KG1 (cell line): ENCODE data around the gene SULT1A1.
"Not testable (repeated sequence)": the region's sequence is repeated elsewhere in the genome, so short reads cannot be mapped to it uniquely, and the experiment has no call there.

Experiments used
- DNase-seq: peaks from one replicate; lab custom pipeline; 2025; lab: John Stamatoyannopoulos, UW

SULT1A1 gene

DNA sequence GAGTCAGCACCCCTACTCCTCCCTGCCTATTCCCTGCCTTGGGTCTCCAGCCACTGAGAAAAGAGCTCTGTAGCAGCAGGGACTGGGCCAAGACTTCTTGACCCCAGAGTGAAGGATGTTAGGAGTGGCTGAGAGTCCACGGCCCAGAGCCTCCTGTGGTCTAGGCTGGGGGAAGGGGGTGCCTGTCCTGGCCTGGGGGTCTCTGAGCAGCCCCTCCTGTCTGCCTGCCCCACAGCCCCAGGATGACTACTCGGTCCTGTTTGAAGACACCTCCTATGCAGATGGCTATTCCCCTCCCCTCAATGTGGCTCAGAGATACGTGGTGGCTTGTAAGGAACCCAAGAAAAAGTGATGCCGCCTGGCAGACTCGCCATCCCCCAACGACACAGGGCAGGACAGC is 18.5 kb downstream of the SULT1A1 start:
- no peak for DNase-seq

DNA sequence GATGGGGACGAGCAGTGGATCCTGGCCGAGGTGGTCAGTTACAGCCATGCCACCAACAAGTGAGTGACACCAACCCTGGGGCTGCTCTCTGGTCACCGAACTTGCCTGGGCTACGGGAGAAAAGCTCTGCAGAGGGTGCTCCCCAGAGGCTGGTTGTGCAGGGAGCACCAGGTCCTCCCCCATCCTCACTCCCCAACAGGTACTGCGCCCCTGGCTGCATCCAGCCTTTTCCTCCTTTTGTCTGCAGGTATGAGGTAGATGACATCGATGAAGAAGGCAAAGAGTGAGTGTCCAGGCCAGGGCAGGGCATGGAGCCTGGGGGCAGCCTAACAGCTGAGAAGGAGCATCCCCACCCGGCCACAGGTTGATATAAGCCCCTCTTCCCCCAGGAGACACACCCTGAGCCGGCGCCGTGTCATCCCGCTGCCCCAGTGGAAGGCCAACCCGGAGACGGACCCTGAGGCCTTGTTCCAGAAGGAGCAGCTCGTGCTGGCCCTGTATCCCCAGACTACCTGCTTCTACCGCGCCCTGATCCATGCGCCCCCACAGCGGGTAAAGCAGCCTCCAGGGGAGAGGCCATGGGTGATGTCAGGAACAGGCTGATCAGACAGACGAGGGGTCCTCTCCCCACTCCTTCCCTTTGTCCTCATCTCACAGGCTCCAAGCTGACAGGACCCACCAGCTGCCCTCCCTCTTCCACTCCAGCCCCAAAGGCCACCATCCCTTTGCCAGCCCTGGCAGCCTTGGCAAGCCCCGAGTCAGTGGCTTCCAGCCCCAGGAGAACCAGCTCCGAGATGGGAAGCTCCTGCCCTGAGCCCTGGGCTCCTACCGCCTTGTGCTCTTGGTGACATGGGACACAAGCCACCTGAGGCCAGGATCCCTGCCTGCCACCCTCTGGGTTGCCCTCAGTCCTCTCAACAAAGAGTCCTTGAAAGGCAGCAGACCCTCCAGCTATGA is 19.2 kb downstream of the SULT1A1 start:
- DNase-seq = no peak

DNA sequence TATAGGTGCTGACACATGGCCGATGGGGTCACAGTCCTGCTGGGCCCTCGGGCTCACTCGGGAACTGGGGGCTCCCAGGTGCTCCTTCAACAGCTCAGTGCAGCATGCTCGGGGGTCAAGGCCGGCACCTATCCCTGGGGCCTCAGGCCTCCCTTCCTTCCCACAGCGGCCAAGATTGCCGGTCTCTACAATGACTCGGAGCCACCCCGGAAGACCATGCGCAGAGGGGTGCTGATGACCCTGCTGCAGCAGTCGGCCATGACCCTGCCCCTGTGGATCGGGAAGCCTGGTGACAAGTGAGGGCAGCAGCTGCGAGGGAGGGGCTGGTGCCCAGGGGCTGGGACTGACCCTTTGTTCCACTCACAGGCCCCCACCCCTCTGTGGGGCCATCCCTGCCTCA is 19.9 kb downstream of the SULT1A1 start:
- no peak for DNase-seq

DNA sequence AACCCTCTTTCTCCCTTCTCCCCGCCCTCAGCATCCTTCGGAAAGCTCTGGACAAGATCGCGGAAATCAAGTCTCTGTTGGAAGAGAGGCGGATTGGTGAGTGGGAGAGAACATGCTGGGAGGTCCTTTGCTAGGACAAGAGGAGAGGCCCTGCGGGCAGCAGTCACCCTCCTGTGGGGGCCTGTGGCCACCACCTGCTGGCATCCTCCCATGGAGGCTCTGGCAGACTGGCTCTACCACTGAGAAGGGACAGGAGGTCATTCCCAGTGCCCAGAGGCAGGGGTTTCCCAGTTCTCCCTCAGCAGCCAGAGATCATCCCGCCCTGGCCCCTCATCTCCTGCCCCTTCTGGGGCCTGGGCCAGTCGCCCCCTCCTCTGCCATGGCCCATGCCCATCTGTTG is 20.8 kb downstream of the SULT1A1 start:
- no peak for DNase-seq

DNA sequence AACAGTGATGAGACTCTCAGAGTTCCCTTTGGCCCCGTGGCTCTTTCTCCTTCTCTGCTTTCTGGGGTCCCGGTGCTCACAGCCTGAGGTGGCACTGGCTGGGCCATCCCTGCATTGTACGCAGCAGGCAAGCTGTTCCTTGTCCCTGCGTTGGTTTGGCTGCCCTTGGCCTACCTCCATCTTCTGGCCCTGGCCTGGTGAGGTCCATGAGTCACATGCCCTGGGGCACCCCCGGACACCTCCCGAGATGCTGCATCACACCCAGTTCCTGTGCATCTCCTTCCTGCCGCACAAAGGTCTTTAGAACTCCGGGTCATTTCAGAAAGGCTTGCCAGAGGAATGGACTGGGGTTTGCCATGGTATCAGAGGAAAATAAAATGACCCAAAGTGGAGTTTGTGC is 22.5 kb downstream of the SULT1A1 start:
- DNase-seq = no peak

DNA sequence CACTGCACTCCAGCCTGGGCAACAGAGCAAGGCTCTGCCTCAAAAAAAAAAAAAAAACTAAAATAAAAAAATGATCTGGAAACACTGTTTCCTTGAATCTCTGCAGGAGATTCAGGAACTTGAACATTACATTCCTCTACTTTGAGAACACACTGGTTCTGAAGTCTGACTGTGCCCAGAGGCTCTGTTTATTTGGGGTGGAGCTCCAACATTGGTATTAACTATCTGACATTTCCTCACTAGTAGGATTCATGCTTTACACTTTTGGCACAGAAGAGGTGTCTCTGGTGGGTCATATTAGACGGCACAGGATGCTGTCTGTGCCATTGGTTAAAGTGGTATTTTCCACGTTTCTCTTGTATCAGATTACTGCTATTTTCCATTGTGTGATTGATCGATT is 23.4 kb downstream of the SULT1A1 start:
- no peak for DNase-seq

DNA sequence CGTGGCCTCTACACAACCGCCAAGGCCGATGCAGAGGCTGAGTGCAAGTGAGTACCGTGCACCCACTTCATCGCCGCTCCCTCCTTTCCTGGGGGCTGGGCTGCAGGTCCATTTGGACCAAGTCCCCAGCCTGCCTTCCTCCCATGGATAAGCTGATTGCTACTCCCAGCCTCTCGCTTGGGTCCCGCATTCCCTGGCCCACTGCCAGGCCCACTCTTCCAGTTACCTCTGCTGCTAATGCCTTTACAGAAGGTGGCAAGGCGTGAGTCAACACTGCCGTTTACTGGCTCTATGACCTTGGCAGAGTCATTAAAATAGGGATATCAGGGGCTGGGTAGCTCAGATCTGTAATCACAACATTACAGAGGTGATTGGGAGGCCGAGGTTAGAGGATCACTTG is 24.2 kb downstream of the SULT1A1 start:
- no peak for DNase-seq

DNA sequence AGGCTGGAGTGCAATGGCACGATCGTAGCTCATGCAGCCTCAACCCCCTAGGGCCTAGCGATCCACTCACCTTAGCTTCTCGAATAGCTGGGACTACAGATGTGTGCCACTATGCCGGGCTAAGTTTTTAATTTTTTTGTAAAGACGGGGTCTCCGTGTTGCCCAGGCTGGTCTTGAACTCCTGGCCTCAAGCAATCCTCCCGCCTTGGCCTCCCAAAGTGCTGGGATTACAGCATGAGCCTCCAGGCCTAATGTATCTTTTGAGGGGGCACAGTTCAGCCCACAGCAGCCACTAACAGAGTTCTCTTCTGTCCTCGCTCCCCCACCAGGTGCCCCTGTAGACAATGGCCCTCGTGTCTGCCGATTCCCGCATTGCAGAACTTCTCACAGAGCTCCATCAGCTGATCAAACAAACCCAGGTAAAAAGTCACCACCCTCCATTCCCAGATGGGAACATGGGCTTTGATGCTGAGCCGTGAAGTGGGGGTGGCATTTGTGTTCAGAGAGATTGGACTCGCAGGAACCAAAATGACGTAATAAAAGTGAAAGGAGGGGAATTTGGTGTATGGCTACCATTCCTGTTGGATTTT is 29.0 kb downstream of the SULT1A1 start:
- no peak for DNase-seq

DNA sequence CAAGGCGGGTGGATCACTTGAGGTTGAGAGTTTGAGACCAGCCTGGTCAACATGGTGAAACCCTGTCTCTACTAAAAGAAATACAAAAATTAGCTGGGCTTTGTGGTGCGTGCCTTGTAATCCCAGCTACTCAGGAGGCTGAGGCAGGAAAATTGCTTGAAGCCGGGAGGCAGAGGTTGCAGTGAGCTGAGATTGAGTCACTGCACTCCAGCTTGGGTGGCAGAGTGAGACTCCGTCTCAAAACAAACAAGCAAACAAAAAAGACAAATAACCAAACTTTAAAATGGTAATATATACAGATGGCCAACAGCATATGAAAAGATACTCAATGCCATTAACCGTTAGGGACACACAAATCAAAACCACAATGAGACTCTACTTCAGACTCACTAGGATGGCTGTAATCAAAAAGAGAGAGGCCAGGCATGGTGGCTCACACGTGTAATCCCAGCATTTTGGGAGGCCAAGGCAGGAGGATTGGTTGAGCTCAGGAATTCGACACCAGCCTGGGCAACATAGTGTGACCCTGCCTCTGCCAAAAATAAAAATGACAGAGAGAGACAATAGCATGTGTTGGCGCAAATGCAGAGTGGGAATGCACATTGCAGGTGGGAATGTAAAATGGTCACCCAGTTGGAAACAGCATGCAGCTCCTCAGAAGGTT is 34.3 kb downstream of the SULT1A1 start:
- no peak for DNase-seq

DNA sequence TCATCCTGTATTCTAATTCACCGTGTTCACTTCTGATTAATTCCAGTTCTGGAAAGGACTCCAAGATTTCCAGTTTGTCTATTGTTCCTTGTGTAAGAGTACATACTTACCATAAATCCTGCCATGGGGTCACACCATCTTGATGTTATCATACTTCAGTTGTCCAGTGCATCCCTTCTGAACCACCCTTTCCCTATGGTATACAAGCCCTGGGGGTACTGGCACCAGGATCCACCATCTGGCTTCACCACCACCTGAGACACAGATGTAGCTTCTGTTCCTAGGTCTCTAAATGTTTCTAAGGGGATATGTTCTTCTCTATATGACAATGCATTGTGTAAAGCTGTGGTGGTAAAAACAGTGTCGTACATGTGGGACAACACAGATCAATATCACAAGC is 34.9 kb downstream of the SULT1A1 start:
- DNase-seq = no peak

DNA sequence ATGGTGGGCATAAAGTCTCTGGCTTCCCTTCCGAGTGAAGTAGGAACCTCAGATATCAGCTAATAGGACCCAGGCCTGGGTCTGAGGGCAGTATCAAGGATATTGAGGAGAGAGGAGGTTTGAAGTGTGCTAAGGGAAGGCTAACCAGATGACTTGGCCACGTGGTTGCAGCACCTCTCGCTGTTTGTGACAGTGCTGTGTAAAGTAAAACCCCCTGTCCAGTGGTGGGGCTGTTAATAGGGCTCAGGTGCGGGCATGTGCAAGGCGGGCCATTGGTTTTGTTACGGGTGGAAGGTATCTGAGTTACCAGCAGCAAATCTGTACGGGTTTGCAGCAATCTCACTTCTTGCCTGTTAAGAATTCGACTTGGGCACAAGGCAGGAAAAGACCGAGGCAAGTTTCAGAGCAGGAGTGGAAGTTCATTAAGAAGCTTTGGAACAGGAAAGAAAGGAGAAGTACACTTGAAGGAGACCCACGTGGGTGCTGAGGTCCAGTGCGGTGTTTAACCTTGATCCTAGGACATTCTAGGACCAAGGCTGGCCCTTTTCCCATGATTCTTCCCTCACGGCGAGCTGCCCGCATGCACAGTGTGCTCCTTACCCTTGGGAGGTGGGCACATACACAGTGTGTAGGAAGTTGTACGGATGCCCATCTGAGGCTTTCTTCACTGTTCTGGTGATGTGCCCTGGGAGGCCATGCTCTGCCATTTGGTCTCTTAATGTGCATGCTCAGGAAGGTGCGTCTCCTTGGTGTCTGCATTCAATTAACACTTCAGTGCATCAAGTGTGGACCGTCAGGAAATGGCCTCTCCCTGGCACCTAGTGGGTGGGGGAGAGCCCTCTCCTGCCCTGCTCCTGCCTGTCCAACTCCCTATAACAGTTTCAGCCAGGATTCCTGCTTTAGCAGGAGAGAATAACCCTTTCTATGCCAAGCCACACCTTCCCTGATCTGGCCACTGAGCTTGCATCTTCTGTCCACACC is 35.8 kb downstream of the SULT1A1 start:
- no peak for DNase-seq

DNA sequence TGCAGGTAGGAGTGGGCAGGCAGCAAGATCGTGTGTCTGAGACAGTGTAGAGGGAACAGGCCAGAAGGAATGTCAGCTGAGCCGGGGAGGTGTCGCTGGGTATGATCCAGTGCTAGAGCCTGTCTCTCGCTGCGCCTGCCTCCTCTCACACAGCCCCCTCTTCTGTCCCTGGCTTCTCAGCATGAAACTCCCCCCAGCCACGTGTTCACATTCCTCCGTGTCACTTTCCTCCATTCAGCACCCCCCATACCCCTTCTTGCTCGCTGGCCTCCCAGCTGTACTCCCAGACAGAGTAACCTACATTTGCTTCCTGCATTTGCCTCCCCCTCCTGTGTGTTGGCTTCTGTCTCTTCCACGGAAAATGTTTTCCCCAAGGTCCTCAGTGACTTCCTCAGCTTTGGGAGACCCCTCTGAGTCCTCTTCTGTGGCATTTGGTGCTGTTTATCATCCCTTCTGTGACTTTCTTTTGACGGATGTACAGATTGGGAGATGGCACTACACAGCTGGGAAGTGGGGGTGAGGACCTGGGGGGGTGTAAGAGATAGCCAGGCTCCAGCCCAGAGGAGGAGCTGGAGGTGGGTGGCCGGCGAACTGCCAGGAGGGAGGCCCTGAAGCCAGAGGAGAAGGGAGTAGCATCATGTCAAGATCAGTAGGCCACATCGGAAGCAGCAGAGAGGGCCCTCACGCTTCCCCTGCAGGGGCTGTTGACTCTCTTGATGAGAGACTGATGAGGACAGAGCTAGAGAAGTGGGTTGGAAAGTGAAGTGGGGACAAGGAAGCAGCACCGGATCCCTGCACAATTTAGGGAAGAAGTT is 36.9 kb downstream of the SULT1A1 start:
- no peak for DNase-seq

DNA sequence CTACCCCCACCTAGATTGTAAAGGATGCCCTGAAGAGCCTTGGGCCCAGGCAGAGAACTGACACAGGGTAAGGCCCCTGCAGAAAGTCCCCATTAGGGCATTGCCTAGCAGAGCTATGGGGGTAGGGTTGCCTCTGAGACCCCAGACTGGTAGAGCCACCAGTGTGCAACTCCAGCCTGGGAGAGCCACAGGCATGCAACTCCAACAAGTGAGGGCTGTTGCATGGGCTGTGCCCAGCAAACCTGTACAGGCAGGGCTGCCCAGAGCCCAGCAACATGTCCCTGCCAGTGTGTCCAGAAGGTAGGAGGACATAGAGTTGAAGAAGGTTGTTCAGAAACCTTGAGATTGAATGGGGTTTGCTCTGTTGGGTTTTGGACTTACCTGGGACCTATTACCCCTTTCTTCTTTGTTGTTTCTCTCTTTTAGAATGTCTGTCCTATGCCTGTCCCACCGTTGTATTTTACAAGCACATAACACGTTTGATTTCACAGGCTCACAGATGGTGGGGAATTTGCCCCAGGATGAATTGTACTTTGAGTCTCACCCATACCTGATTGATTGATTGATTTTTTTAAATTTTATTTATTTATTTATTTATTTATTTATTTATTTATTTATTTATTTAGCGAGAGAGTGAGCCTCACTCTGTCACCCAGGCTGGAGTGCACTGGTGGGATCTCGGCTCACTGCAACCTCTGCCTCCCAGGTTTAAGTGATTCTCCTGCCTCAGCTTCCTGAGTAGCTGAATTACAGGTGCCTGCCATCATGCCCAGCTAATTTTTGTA is 39.7 kb downstream of the SULT1A1 start:
- DNase-seq = no peak

DNA sequence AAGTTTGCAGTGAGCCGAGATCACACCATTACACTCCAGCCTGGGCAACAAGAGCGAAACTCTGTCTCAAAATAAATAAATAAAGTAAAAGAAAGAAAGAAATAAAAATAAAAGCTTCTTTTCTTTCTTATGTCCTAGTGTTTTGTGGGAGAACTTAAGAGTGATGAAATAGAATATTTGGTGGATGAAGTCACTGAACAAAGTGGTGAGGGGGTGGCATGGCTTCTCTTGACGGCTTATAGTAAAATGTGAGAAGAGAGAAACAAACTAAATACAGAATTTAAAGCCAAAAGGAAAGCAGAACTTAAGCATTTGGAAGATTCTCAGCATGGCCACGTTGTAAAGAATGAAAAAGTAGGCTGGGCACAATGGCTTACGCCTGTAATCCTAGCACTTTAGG is 40.8 kb downstream of the SULT1A1 start:
- DNase-seq = no peak

DNA sequence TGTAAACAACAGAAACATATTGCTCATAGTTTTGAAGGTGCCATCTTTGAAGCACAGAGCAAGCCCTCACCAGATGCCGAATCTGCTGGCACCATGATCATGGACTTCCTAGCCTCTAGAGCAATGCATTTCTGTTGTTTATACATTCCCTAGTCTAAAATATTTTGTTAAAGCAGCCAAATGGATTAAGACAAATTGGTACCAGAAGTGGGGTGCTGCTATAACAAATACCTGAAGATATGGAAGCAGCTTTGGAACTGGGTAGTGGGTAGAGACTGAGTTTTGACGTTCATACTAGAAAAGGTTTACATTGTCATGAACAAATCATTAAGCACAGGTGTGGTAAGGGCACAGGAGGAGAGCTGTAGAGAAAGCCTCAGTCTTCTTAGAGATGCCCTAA is 42.6 kb downstream of the SULT1A1 start:
- DNase-seq = no peak

DNA sequence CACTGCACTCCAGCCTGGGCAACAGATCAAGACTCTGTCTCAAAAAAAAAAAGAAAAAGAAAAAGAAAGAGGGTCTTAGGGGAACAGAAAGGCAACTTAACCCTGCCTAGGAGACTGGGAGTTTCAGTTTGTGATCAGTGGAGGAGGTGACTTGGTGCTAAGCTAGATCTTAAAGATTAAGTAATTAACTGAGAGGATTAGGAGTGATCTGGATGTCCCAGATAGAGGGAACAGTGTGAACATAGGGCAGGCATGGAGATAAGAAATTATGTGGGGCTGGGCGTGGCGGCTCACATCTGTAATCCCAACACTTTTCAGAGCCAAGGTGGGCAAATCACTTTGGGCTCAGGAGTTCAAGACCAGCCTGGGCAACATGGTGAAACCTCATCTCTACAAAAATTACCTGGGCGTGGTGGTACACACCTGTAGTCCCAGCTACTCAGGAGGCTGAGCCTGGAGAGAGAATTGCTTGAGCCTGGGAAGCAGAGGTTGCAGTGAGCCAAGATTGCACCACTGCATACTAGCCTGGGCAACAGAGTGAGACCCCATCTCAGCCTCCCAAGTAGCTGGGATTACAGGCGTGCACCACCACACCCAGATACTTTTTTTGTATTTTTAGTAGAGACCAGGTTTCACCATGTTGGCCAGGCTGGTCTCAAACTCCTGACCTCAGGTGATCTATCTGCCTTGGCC is 43.5 kb downstream of the SULT1A1 start:
- DNase-seq = not testable (repeated sequence)

DNA sequence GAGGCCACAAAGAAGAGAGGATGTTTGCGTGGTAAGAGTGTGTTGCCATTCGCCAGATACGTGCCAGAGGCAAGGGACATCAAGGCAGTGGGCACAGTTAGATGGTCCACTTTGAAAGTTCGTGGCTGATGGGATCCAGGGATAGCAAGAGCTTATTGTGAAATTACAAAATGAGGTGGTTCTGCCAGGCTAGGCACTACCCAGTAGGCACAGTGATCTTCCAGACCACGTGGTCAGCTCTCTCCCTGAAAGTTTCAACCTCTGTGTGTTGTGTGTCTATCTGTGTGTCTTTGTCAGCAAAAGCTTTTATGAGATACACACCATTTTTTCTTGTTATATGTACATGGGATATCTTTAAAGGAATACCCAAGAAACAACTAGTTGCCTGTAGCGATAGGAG is 46.6 kb downstream of the SULT1A1 start:
- no peak for DNase-seq

DNA sequence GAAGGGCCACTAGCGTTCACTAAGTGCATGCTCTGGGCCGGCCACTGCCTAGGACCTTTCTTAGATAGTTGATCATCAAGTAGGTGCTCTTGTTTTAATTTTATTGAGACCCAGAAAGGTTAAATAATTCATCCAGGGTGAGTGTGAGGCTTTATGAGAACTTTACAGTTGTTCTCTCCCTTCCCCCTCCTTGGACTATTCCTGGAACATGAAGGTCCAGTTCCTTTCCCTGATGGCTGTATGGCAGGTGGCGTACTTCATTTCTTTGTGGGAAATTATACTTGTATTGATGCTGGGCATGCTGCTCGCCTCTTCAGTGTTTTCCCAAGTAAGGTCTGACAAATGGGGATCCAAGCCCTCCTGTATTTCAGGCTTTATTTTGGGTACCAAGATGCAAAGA is 47.6 kb downstream of the SULT1A1 start:
- no peak for DNase-seq

DNA sequence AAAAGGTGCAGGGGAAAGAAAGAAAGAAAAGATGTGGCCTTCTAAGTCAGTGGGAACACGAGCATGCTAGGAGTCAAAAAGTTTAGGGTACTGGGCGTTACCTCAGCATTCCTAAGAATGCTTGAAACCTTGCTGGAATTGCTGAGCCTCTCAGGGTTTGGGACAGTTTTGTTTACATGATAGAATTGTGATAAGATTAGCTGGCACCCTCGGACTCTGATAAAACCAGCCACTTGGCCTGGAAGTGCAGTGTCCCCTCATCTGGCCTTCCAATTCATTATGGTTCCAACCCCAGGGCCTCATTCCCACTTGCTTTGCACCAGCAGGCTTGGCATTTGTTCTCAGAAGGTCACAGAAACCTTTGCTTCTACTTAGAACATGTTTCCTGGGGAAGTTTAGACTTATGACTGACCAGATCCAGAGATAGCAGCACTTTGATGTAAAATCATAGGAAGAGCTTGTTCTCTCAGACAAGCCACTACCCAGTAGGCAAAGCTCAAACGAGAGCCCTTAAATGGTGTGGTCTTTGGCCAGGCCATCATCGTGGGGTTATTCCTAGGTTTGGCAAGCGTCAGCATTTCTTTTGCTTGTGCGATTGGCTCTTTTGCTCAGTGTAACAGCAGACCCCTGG is 48.2 kb downstream of the SULT1A1 start:
- no peak for DNase-seq
